IPS DF 4.7 (cell line): ENCODE measurements around the gene ATP8B4.

Experiments used
- DNase-seq: peaks from one replicate; pipeline ENCODE4 v3.0.0-alpha.2; 2013; ENCODE audit warnings: low spot score; ENCODE audit errors: extremely low read depth

Gene ATP8B4

DNA sequence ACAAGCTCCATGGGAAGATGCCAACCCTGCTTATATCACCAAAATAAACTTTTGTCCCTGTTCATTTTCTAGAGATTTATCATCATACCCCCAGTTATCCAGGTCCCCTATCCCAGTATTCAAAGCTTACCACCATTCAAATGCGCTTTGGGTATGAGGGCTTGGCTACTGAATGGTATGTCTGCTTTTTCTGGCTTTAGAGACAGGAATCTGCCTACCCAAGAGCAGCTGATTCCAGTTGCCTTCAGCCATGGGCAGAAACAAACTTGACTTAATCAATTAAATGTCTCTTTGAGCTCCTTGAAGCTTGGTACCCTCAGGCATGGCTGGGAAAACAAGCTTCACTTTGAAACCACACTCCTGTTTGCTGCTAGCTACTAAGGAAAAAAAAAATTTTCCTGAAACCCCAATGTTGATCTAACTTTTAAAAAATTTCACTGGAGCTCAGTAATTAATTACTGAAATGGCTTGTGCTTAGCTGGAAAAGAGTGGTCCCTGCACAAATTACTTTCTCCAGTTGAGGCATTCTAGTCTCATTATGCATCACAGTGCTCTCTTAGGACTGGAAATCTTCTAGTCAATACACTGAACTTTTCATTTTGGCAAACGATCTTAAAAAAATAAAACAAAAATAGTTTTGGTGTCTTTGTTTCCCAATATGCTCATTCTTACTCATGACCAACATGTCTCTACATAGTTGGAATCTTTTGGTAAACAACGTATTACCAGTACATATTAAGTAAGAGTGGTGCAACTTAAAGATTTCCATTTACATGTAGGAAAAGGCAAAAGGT, 255.4 kb downstream of the ATP8B4 start:
- DNase-seq: no peak

DNA sequence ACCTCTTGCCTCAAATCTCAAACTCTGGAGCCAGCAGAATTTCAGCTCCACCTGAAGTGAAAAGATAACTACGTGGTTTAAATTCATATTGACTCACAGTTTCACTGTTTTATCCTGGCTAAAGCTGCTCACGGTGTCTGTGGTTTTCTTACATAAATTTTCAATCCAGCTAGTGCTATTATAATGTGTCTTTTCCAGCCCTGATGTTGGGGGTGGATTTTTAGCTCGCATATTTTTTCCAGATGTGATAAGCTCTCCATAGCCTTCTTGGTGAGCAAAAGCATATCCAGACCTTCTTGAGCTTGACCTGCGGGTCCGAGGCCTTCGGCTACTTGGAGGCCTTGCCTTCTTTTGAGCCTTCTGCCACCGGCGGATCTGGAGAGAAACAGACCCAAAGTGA, 258.9 kb downstream of the ATP8B4 start:
- no peak for DNase-seq

DNA sequence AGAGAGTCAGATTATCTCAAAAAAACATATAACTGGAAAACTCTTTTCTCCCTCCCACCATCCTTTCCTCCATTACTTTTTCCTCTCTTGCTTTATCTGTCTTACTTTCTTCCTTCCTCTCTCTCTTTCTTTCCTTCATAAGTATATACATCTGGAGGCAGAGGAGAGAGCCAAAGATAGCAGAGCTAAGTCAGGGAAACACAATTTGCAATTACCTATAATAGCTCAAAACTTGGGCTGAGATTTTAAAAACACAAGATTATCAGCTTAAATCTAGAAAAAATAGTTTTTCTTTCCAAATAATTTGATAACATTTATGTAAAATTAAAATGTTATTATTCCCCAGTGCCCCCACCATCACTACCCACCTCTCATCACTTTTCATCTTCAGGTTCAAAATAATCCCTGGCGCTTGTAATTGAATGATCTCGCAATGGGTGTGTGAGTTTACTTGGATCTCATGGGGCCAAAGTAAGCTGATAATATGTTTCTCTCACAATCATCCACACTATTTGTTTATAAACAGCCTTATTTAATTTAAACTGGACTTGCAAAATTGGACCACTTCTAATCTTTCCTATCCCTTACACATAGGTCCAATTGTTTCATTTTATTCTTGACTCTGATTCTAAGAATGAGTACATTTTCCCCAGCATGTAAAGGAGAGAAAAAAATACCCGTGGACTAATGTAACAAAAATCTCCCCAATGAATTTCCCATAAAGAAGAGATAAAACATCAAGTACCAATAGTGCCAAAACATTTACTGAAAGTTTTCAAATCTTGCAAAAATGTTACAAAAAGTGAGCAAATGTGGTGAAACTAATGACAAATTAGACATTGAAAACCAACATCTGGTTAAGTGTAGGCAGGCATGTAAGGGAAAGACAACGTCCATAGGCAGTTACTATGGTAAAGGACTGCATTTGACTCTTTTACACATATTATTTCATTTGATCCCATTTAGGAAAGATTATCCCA, 261.2 kb downstream of the ATP8B4 start:
- DNase-seq: no peak

DNA sequence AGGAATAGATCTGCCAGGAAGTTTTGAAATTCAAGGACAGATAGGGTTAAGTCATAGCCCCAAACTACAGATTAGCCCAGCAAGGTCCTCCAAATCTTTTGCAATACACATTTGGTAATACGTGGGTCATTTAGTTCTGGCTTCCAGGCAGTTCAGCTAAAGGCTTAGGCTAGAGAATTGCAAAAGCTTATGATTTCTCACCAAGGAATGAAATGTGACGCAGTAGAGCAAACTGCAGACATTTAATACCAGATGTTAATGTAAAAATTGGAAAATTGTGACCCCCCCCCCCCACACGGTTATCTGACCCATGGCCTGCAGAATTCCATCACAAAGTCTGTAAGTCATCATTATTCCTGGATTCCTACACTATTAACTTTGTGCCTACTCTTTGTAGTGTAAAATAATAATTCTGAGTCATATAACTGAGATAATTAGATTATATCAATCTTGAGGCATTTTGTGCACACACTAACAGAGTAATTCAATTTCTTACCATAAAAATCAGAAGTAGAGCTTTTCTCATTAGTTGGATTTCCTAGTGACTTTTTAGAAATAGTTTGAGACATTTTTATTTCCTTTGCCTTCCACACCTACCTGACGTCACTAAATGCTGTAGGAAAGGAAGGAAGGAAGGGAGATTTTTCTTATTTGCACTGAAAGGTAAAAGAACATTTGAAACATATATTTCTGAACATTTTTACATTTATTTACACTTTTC, 263.0 kb downstream of the ATP8B4 start:
- no peak for DNase-seq

DNA sequence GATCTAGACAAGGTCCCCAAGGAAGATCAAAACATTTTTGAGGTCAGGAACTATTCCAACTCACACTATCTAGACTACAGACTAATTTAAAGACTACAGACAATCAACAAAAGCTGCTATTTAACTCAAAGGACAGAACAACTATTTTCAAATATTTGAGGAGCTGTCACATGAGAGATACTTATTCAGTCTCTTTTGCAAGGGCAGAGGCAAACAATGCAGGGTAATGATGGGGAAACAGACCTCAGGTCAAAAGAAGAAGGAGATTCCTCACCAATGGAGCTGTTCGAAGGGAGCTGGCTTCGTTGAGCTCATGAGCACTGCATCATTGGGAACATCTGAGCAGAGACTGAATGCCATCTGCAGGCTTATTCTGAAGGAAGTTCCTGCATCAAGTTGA, 266.3 kb downstream of the ATP8B4 start:
- DNase-seq: no peak

DNA sequence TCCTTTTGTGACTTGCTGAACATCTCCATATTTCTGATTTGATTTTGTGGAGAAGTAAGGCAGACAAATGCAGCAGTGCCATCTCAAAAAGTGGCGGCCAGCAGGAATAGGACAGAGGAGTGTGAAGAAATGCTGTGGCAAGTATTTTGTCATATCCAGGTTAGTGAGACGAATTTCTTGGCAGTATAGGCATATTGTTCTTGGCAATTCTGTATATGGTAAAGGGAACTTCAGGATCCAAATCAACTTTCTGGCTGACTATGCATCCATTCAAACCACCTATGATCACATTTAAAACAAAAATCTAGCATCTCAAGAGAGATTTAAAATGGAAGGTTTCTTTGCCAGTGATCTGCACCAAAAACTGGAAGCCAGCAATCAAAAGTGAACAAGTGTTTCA, 270.2 kb downstream of the ATP8B4 start:
- no peak for DNase-seq

DNA sequence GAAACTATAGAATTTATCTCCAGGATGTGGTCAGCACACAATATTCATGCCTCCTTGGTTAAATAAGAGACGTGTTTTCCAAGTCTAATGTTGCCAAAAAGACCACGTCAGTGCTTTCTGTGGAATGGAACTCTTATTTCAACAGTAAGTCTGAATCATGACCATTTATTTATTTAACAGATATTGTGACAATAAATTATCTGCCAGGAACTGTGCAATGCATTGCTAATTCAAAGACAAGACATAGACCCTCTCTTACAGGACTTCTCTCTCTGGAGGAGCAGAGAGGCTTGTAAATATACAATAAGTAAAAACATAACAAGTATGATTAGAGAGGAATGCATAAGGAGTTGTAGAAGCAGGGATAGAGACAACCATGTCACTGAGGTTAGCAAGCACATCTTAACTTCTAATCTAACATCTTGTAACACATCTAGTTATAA, 270.7 kb downstream of the ATP8B4 start:
- no peak for DNase-seq

DNA sequence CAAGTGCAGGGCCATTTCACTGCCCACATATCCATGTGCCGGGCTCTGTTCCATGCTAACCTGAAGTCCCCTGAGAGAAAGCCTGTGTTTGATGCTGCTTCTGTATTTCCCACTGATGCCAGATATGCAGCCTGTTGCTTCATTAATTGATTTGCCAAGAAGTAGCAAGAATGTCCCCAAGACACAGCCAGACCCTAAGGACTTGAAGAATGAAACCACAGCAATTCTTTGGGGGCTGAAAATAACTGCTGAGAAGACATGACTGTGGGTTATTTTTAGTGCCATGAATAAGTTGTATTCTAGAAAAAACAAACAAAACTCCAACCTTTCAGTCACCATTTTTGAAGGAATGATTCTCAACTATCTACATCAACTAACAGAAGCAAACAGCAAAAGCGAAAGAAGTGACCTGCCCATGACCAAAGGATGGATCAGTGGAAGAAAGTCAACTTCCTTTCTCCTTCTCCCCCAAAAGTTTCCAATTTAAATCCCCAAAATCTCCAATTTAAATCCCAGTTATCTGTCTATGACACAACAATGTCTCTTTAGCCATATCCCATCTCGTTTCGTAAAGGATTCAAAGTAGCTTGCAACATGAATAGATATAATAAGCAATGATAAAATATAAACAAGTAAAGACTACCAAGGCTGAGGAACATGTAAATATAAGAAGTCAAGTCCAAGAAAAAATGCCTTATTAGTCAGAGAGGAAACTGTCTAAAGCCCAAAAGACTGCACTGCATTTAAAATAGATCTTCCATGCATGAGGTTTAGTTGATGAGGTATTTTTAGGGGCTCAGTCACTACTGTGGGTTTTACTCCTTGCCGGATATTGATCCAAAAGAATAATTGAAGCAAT, 271.4 kb downstream of the ATP8B4 start:
- no peak for DNase-seq

DNA sequence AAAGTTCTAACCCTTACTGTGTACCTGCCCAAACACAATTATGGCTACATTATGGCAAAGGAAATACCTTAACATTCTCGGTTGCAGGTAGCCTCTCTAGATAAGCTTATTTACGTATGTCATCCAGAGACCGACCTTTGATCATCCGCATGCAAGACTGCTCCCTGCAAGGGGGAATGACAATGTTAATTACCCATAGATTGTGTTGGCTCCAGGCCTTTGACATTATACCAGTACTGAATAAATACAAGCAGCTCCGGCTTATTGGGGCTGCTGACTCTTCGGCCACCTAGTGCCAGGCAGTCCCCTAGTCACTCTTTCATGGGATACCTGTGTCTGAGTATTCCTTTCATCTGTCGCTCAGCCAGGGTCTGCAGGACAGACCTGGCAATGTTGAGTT, 274.6 kb downstream of the ATP8B4 start:
- no peak for DNase-seq

DNA sequence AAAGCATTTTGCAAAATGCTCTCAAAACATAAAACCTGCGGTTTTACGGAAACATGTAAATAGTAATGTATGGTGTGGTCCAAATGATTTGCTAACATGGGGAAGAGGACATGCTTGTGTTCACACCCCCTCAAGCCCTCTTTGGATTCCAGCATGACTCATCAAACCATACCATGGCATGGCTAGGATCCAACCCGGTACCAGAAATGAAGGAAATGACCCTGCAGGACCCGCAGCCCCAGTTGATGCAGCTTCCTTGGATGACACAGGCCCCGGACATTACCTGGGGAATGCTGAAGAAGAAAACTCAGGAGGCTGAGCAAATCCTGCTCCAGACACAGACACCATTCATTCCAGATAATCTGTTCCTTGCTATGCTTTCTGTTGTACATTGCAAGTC, 275.3 kb downstream of the ATP8B4 start:
- no peak for DNase-seq

DNA sequence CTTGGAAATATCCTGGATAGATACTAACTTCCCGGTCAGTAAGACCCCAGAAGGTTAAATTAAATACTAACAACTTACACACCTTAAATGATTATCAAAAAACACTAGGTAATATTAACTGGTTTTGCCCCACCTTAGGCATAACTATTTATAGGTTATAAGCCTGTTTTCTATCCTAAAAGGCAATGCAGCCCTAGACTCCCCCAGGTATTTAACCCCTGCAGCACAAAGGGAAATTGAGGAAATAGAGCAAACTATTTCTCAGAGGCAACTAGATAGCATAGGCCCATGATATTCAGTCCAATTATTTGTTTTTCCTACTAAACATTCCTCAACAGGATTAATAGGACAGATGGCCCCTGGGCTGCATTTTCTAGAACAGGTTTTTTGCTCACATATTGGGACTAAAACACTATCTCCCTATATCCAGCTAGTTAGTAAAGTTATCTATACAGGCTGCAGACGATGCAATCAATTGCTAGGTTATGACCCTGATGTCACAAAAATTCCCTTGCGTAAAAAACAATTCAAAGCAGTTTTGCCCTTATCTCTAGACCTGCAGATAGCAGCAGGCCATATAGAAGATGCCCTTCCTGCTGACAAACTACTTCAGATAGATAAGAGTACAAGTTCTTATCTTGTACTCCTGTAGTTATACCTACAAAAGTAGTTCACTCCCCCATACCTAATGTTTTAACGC, 276.9 kb downstream of the ATP8B4 start:
- DNase-seq: no peak

DNA sequence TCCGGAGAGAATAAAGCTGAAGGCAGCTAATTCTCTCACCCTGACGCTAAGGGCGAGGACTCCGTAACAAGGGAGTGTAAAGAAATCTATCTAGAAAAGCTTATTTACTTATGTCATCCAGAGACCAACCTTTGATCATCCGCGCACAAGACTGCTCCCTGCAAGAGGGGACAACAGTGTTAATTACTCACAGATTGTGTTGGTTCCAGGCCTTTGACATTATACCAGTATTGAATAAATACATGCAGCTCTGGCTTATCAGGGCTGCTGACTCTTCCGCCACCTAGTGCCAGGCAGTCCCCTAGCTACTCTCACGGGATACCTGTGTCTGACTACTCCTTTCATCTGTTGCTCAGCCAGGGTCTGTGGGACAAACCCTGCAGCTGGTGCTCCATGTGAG, 286.5 kb downstream of the ATP8B4 start:
- peak; percentile 19 for DNase-seq

DNA sequence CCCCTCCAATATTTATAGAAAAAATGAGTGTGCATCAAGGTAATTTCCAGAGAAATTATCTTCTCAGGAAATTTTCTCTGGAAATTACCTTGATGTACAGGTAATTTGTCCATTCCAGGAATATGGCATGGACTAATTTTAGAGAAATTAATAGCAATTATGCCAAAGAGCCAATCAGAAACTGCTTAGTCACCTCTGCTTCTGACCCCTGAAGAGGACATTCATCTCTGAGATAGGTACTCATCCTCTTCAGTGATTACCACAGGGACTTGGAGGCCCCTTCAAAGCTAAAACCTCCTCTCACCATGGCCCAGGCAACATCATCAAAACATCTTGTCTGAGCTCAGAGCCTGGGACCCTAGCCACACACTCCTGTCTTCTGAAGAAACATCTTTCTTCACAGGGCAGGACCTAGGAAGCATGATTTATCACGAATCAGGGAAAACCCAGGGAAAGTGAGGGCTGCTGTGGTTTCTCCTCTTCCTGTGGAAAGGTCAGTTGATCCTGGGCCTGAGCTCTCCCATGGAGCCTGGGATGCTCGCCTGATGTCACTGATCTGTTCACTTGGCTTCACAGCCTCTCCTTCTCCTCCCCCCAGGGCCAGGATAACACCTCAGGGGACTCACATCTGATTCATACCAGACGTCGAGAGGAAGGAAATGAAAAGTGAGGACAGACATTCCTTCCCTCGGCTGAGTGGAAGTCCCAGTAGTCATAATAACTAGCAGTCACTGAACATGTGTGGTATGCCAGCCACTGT, 287.6 kb downstream of the ATP8B4 start:
- no peak for DNase-seq

DNA sequence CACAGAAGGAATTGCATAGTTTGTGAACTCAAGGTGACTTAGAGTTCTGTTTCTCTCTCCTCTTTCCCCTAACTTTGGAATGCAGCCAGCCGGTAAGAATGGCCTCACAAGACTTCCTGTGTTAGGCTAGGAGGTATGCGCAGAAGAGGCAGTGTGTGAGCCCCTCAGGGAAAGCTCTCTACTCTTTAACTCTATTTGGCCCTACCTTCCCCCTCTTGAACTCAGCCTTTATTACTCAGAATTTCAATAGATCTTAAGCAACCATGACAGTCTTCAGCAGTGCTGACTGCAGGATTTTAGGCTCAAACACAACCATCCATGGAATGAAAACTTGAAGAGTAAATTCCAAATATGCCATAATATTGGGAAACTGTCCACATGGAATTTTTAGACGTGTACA, 288.6 kb downstream of the ATP8B4 start:
- no peak for DNase-seq

DNA sequence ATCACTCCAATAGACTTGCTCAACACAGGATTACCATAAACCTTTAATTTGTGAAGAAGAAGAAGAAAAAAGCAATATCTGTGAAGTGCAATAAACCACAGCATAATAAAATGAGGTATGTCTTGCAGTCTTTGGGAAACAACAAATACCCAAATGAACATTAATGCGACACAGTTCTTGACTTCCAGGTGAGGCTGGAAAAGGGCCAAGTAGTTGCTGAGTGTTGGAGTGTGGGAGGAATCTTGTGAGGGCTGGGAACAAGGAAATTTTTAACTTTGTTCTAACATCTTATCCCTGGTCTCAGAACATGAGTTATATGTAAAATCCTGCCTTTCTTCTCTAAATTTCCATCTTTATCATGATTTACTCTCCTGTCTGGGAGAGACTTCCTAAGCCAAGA, 291.7 kb downstream of the ATP8B4 start:
- DNase-seq: no peak

DNA sequence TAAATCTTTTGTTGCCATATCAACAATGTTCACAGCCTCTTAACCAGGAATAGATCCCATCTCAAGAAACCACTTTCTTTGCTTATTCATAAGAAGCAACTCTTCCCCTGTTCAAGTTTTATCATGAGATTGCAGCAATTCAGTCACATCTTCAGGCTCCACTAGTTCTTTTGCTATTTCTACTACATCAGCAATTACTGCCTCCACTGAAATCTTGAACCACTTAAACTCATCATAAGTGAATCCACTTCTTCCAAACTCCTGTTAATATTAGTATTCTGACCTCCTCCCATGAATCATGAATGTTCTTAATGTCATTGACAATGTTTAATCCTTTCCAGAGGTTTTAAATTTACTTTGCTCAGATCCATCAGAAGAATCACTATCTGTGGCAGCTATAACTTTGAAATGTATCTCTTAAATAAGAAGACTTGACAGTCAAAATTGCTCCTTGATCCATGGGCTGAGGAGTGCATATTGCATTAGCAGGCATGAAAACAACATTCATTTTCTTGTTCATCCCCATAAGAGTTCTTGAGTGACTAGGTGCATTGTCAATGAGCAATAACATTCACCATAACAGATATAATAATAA, 292.3 kb downstream of the ATP8B4 start:
- no peak for DNase-seq

DNA sequence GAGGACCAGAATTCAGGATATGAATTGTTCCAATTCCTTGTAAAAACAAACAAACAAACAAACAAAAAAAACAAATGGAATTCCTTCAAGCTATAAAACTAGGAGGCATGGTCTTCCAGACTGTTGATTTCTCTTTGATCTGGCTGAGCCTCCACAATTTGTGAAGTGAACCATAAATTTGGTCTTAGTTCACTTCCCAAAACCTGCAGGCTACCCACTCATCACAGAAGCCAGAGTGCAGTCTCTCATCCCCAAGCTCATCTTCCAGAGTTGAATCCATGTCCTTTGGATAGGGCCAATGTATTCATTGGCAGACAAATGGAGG, 294.3 kb downstream of the ATP8B4 start:
- DNase-seq: no peak

DNA sequence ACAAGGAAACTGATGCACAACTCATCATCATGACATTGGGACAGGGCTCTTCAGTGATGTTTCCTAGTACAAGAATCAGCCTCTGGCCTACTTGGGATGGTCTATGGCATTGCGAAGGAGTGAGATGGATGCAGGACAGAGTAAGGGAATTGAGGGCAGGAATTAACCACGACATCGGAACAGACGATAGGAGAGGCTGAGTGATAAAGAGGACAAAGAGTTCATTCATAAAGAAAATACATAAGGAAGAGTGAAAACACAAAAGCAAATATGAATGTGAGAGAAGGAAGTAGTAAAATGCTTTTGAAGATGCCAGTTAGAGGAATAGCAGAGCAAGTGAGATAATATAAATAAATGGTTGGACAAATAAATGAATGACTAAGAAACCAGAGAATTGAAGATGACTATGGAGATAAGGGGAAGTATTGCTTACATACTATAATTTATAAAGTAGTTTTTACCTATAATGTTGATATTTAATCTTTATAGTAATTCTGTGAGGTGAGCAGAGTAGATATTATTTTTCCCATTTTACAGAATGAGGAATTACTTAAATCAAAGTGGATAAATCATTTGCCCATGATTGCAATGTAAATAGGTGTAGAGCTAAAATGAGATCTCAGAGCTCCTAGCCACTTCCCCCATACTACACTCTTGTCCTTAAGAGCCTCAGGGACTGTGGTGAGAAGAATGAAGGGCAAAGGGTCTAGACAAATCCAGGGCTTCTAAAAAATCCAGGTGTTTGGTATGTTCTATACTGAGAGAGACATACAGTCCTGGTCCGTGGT, 294.9 kb downstream of the ATP8B4 start:
- no peak for DNase-seq
